IMR-90 (cell line): ENCODE measurements around the gene TRIP4. TPM values are rescaled to one million over a fixed set of nuclear protein-coding genes. Genes with fewer than 3 reads are reported as not detected.

ENCODE experiments used
- ATAC-seq: fragments of 200-7000 bp; cut with Tn5 transposase; 2 replicates; pipeline ENCODE4 v1.9.1; 2020; ENCODE audit warnings: low read depth, mild to moderate bottlenecking, moderate library complexity
- BruUV-seq: library from RNA; stranded (reverse); fragments of 400-500 nt; replicated peaks from 2 replicates; lab custom pipeline; 2021; lab: Mats Ljungman, UMichigan
- CTCF ChIA-PET: fragments of 300-600 bp; formaldehyde crosslinking; extraction: SDS; loops from one replicate; lab custom pipeline; 2021; ENCODE audit warnings: antibody characterized with exemption; lab: Yijun Ruan, JAX
- POLR2A ChIA-PET: fragments of 300-600 bp; sonication (Branson Sonifier 250); formaldehyde crosslinking; loops from one replicate; lab custom pipeline; 2022; ENCODE audit warnings: antibody characterized with exemption; ENCODE audit not compliant: unreplicated experiment; lab: Charles Lee
- DNase-seq: peaks from one replicate; pipeline ENCODE4 v3.0.0; 2013
- H2AFZ ChIP-seq: replicated peaks from 2 replicates; pipeline ENCODE3; 2013; ENCODE audit warnings: low read length, mild to moderate bottlenecking; ENCODE audit not compliant: poor library complexity
- H2AK5ac ChIP-seq: 2 replicates; pipeline ENCODE4 v1.6.1; 2013; ENCODE audit warnings: low read depth, low read length, inconsistent platforms
- H2AK9ac ChIP-seq: replicated peaks from 2 replicates; pipeline ENCODE3; 2013; ENCODE audit warnings: mild to moderate bottlenecking, low read depth, low read length, moderate library complexity; ENCODE audit not compliant: poor library complexity
- H2BK120ac ChIP-seq: 2 replicates; pipeline ENCODE4 v1.6.1; 2013; ENCODE audit warnings: low read depth, low read length, inconsistent platforms
- H2BK15ac ChIP-seq: 3 replicates; pipeline ENCODE4 v1.6.1; 2013; ENCODE audit warnings: low read depth, low read length, inconsistent platforms
- H2BK20ac ChIP-seq: 2 replicates; pipeline ENCODE4 v1.6.1; 2013; ENCODE audit warnings: low read depth, mild to moderate bottlenecking, inconsistent platforms, low read length, moderate library complexity
- H2BK5ac ChIP-seq: 2 replicates; pipeline ENCODE4 v1.6.1; 2013; ENCODE audit warnings: mild to moderate bottlenecking, low read depth, low read length, inconsistent platforms; ENCODE audit not compliant: poor library complexity, severe bottlenecking
- H3K14ac ChIP-seq: replicated peaks from 2 replicates; pipeline ENCODE4 v1.6.1; 2013; ENCODE audit warnings: low read depth, low read length, inconsistent platforms
- H3K18ac ChIP-seq: 2 replicates; pipeline ENCODE4 v1.6.1; 2013; ENCODE audit warnings: low read depth, low read length, control low read depth
- H3K23ac ChIP-seq: 2 replicates; pipeline ENCODE4 v1.6.1; 2013; ENCODE audit warnings: low read depth, low read length, inconsistent platforms
- H3K27ac ChIP-seq: 2 replicates; pipeline ENCODE4 v1.5.1; 2013; ENCODE audit warnings: mild to moderate bottlenecking, control low read depth, low read length; ENCODE audit not compliant: insufficient read depth
- H3K27me3 ChIP-seq: 2 replicates; pipeline ENCODE4 v1.6.1; 2013; ENCODE audit warnings: low read length; ENCODE audit not compliant: control insufficient read depth, insufficient read depth
- H3K36me3 ChIP-seq: 2 replicates; pipeline ENCODE4 v1.6.1; 2013; ENCODE audit warnings: low read length, mixed read lengths; ENCODE audit not compliant: control insufficient read depth, insufficient read depth
- H3K4ac ChIP-seq: 2 replicates; pipeline ENCODE4 v1.6.1; 2013; ENCODE audit warnings: low read depth, low read length, inconsistent platforms
- H3K4me1 ChIP-seq: 2 replicates; pipeline ENCODE4 v1.6.1; 2013; ENCODE audit warnings: low read length, mixed read lengths; ENCODE audit not compliant: control insufficient read depth, insufficient read depth
- H3K4me2 ChIP-seq: 2 replicates; pipeline ENCODE4 v1.6.1; 2013; ENCODE audit warnings: low read depth, mild to moderate bottlenecking, control low read depth, low read length, moderate library complexity
- H3K4me3 ChIP-seq: 2 replicates; pipeline ENCODE4 v1.5.1; 2013; ENCODE audit warnings: low read depth, mild to moderate bottlenecking, control low read depth, low read length, moderate library complexity; ENCODE audit not compliant: insufficient read depth
- H3K56ac ChIP-seq: 2 replicates; pipeline ENCODE4 v1.6.1; 2013; ENCODE audit warnings: low read length, inconsistent platforms; ENCODE audit not compliant: insufficient read depth; ENCODE audit errors: extremely low read depth
- H3K79me1 ChIP-seq, 2 experiments: 2 replicates each; pipeline ENCODE4 v1.6.1; 2013; ENCODE audit warnings: low read length in 2 of 2, inconsistent platforms in 1 of 2, low read depth in 1 of 2
- H3K9ac ChIP-seq: 2 replicates; pipeline ENCODE4 v1.6.1; 2013; ENCODE audit warnings: low read depth, low read length, control low read depth
- H3K9me1 ChIP-seq: 2 replicates; pipeline ENCODE4 v1.6.1; 2013; ENCODE audit warnings: low read length, inconsistent platforms; ENCODE audit not compliant: insufficient read depth
- H3K9me3 ChIP-seq: 2 replicates; pipeline ENCODE4 v1.6.1; 2013; ENCODE audit warnings: low read length; ENCODE audit not compliant: control insufficient read depth, insufficient read depth
- H4K20me1 ChIP-seq: 2 replicates; pipeline ENCODE4 v1.6.1; 2013; ENCODE audit warnings: low read length, inconsistent platforms; ENCODE audit not compliant: insufficient read depth
- H4K5ac ChIP-seq: 2 replicates; pipeline ENCODE4 v1.6.1; 2013; ENCODE audit warnings: mild to moderate bottlenecking, low read depth, low read length, control low read depth
- H4K8ac ChIP-seq, 2 experiments: 2 replicates each; pipeline ENCODE4 v1.6.1; 2013; ENCODE audit warnings: low read depth in 2 of 2, low read length in 2 of 2, control low read depth in 1 of 2, inconsistent platforms in 1 of 2
- H4K91ac ChIP-seq: 2 replicates; pipeline ENCODE4 v1.6.1; 2013; ENCODE audit warnings: low read depth, low read length, inconsistent platforms; ENCODE audit not compliant: insufficient read depth
- FOS ChIP-seq: fragments of 150-350 bp; IDR thresholded peaks from 2 replicates; pipeline ENCODE4 v1.6.1; 2016; ENCODE audit warnings: low read depth, low read length
- MAZ ChIP-seq: IDR thresholded peaks from 2 replicates; pipeline ENCODE4 v1.6.1; 2012; ENCODE audit warnings: low read depth, mild to moderate bottlenecking, low read length, improper control_type of control experiment, moderate library complexity, borderline replicate concordance
- NFE2L2 ChIP-seq: fragments of 150-350 bp; IDR thresholded peaks from 2 replicates; pipeline ENCODE4 v1.6.1; 2016; ENCODE audit warnings: low read depth, mild to moderate bottlenecking, low read length
- POLR2A ChIP-seq: IDR thresholded peaks from 2 replicates; pipeline ENCODE4 v1.6.1; 2012; ENCODE audit warnings: mild to moderate bottlenecking, low read depth, low read length
- RAD21 ChIP-seq: IDR thresholded peaks from 2 replicates; pipeline ENCODE4 v1.6.1; 2012; ENCODE audit warnings: low read length, improper control_type of control experiment
- RFX5 ChIP-seq: IDR thresholded peaks from 2 replicates; pipeline ENCODE4 v1.8.0; 2012; ENCODE audit warnings: low read depth, mild to moderate bottlenecking, low read length, moderate library complexity
- WGBS, 2 experiments: methylation state at CpG; one replicate each; pipeline versions ENCODE4 v1.1.5 to v1.1.7; 2013; ENCODE audit warnings: missing lambda C conversion rate in 2 of 2; ENCODE audit not compliant: insufficient read length in 1 of 2; ENCODE audit errors: extremely low coverage in 2 of 2; 5-methylcytosine and 5-hydroxymethylcytosine counted together
- dilution Hi-C: fragments of 300-500 bp; cut with HindIII; formaldehyde crosslinking; loops from one replicate; pipeline ENCODE4 v1.14.3; 2018; ENCODE audit warnings: low sequenced_read_pairs; ENCODE audit not compliant: unreplicated experiment
- in situ Hi-C: fragments of 300-500 bp; cut with MboI; formaldehyde crosslinking; loops from 3 replicates; pipeline ENCODE4 v1.14.3; 2019; ENCODE audit warnings: low sequenced_read_pairs, inconsistent platforms, mixed read lengths
- intact Hi-C: fragments of 100-400 bp; cut with micrococcal nuclease; formaldehyde crosslinking; loops from 2 replicates; pipeline ENCODE4 v1.10.0; 2022
- microRNA-seq, 2 experiments: library from miRNA; stranded (forward) in 1 of 2; unstranded in 1 of 2; fragments of 10-50 nt in 1 of 2; fragments of <30 nt in 1 of 2; gene quantifications in 1 of 2; microRNA quantifications in 1 of 2; one replicate each; pipeline versions ENCODE3 to v1.1.0; 2013 to 2020; ENCODE audit not compliant: insufficient read depth in 1 of 2, insufficient read length in 1 of 2, unreplicated experiment in 1 of 2
- polyA plus RNA-seq, 3 experiments: library from polyadenylated mRNA; depleted of rRNA; stranded (reverse); fragments of >200 nt; gene quantifications; 2 replicates each; pipeline ENCODE4 v1.2.3, GENCODE V29; 2012; ENCODE audit warnings: low replicate concordance in 1 of 3
- small RNA-seq, 5 experiments: library from RNA; depleted of rRNA; stranded (forward); fragments of <200 nt; gene quantifications; one replicate each; pipeline ENCODE3, GENCODE V24; 2012
- total RNA-seq: library from RNA; depleted of rRNA; stranded (reverse); fragments of >200 nt; gene quantifications from 2 replicates; pipeline ENCODE4 v1.2.3, GENCODE V29; 2012; rRNA removed
- TF ChIP-seq, protein P1 (sequence below): fragments of 150-350 bp; IDR thresholded peaks from 2 replicates; pipeline ENCODE4 v1.6.1; 2016; ENCODE audit warnings: low read depth, mild to moderate bottlenecking, low read length, moderate library complexity, borderline replicate concordance

The TRIP4 gene
- total and polyA plus RNA-seq, 2 of the 4 experiments (the other 2 are of a cell fraction), result 13.1 to 19.4 TPM

- peaks cover 15% of the 10 kb centered on the region for H3K4me1 ChIP-seq
Observed at GRCh38 chr15:64503640-64504039, 116.0 kb downstream of the TRIP4 start.

More at GRCh38 chr15:64503640-64504039, 116.0 kb downstream of the TRIP4 start:
- in situ Hi-C loops (no loop called here), intact Hi-C loops (no loop called here), dilution Hi-C loops (no loop called here)
- Histone ChIP-seq H2BK5ac (peak overlapping the region; percentile 4), H2BK120ac (0 out of 2 replicates have a peak overlapping the region, but pooled peaks have one; percentile 15), H3K79me1 (peaks cover 49 to 86% of the 10 kb centered on the region in 2 experiments), H3K14ac (peak overlapping the region; percentile 16; the same call in 1 of the 2 replicates), H3K36me3 (peaks cover 23% of the 10 kb centered on the region), H3K4me3 (no peak overlapping the region), H4K8ac (0 out of 4 replicates have a peak overlapping the region, but pooled peaks of 1 of the 2 experiments have one; percentile 27), H4K91ac (no peak overlapping the region; the same call in 1 of the 2 replicates), H3K9me3 (no peaks in the 10 kb centered on the region), H3K4me2 (peak overlapping the region; percentile 38), H2BK15ac (0 out of 3 replicates have a peak overlapping the region, but pooled peaks have one; percentile 4), H3K9ac (no peak overlapping the region), H3K23ac (peak overlapping the region; percentile 61), H3K27me3 (no peaks in the 10 kb centered on the region), H3K18ac (no peak overlapping the region), H3K9me1 (peaks cover 32% of the 10 kb centered on the region), H2BK20ac (peak overlapping the region; percentile 30; the same call in 1 of the 2 replicates), H3K4ac (peak overlapping the region; percentile 27; the same call in 1 of the 2 replicates), H2AFZ (no peak overlapping the region), H3K27ac (peak overlapping the region; percentile 8; the same call in 1 of the 2 replicates), H4K20me1 (peaks cover 61% of the 10 kb centered on the region), H3K56ac (no peak overlapping the region), H2AK9ac (no peak overlapping the region), H4K5ac (no peak overlapping the region), H2AK5ac (peak overlapping the region; percentile 7; the same call in 1 of the 2 replicates)
- no peak for TF ChIP-seq MAZ
- TF ChIP-seq, protein P1, sequence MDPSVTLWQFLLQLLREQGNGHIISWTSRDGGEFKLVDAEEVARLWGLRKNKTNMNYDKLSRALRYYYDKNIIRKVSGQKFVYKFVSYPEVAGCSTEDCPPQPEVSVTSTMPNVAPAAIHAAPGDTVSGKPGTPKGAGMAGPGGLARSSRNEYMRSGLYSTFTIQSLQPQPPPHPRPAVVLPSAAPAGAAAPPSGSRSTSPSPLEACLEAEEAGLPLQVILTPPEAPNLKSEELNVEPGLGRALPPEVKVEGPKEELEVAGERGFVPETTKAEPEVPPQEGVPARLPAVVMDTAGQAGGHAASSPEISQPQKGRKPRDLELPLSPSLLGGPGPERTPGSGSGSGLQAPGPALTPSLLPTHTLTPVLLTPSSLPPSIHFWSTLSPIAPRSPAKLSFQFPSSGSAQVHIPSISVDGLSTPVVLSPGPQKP, result no peak
- no peak for TF ChIP-seq FOS
- TF ChIP-seq RFX5, result no peak
- TF ChIP-seq NFE2L2, result no peak
- no peak for TF ChIP-seq RAD21
- no peak for TF ChIP-seq POLR2A
- DNase-seq (no peak), ATAC-seq (no peak; the same call in 1 of the 2 replicates)
- no TSS peak for BruUV-seq
- WGBS, 2 experiments, result no CpG with 5 or more reads among the region's 1 CpG
- CTCF ChIA-PET, result no interaction called here
- POLR2A ChIA-PET, result no interaction called here

Small RNA genes lying within 50 kb of the gene (microRNA-seq; reads per million reads assigned to microRNA genes)
- gene RF00019 (ENCODE audit: insufficient read depth, insufficient read length) (not detected), gene RF00554 (ENCODE audit: insufficient read depth, insufficient read length) (not detected)

Small RNA genes lying within 50 kb of the gene (small RNA-seq; reads per million reads assigned to genes)
- gene RF00019 (0 reads per million in 5 experiments), gene RF00554 (0 reads per million in 5 experiments)

Other genes with a start within 250 kb of the TRIP4 start
- under 0.01 and 0.18 TPM in 2 replicates for gene SNX22, start 236.1 kb upstream of the TRIP4 start, total RNA-seq
- 0.04 and 0.12 TPM in 2 replicates for gene SNX22, start 236.1 kb upstream of the TRIP4 start, polyA plus RNA-seq (2012; rRNA removed)
- gene PPIB, start 224.8 kb upstream of the TRIP4 start, total RNA-seq, result 1,601 and 1,682 TPM in 2 replicates
- 1,358 and 1,517 TPM in 2 replicates for gene PPIB, start 224.8 kb upstream of the TRIP4 start, polyA plus RNA-seq (2012; rRNA removed)
- 26.7 and 29.4 TPM in 2 replicates for gene CSNK1G1, start 31.7 kb upstream of the TRIP4 start, total RNA-seq
- gene CSNK1G1, start 31.7 kb upstream of the TRIP4 start, polyA plus RNA-seq (2012; rRNA removed), result 6.7 and 7.4 TPM in 2 replicates
- 12.9 and 34.2 TPM in 2 replicates for gene PCLAF, start 6.4 kb upstream of the TRIP4 start, total RNA-seq
- gene PCLAF, start 6.4 kb upstream of the TRIP4 start, polyA plus RNA-seq (2012; rRNA removed), result 57.3 and 60.5 TPM in 2 replicates
- 10.4 and 12.2 TPM in 2 replicates for gene ZNF609, start 72.7 kb downstream of the TRIP4 start, total RNA-seq
- 12.5 and 12.6 TPM in 2 replicates for gene ZNF609, start 72.7 kb downstream of the TRIP4 start, polyA plus RNA-seq (2012; rRNA removed)